NAMALWA (cell line): ENCODE measurements around the gene BMX.
A peak's percentile ranks its signal among the peaks of the same experiment; 100 is the strongest.

Experiments
- DNase-seq: peaks from one replicate; pipeline ENCODE4 v3.0.0-alpha.2; 2015; ENCODE audit warnings: low spot score

The BMX gene

DNA sequence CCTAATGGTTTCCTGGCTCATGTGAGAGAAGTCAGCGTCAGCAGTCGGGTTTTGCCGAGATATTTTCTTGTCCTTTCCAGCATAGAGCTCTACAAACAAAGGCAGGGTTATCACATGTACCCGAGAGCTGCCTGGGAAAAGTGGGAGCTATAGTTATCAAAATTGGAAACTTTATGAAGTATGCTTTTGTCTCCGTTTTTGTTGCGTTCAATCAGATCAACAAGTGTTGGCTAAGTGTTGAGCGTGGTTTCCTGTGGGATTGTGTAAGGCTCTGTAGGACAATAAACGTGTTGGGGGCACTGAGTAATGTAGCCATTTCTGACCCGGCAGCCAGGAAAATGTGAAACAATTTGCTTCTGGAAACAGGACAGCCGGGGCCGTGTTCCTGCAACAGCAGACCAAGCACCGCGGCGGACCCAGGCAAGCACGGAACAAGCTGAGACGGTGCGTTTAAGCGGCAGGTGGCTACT lies at the start of gene BMX:
Gene BMX, plus strand, starts transcription at position 311 of the 470 bp plus-strand sequence. CDS start 7,547 bp downstream, outside the sequence.
- DNase-seq, result no peak

DNA sequence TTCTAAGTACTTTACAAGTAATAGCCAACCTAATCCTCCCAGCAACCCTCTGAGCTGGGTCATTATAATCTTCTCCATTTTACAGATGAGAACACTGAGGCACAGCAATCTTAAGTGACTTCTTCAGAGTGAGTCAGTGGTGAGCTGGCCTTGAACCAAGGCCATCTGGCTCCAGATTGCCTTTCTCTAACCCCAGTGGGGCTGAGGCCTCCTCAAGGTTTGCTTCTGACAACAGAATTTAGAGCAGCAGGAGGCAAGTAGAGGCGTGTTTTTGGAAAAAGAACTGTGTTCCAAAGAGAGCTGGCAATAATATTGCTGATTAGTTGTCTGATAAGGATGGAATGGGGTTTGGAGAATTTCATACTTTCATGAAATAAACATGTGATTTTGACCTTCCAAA lies 48.7 kb upstream of the BMX start:
- no peak for DNase-seq

DNA sequence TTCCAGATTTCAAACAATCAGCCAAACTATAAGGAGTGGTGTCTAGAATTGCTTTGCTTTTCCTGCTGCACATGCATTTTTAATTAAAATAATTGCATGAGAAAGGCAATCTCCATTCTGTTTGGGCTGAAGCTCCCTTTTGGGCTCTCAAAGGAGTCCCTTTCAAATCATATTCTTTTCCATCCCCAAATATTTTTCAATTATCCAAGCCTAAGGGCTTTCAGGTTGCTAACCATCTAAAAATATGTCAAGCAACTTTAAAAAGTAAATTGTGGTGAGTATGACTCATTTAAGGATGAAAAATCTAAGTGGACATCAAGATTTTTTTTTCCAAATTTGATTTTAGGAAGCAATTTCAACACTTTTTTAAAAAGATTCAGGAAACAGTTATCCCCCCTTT lies 35.9 kb upstream of the BMX start:
- DNase-seq, result no peak

DNA sequence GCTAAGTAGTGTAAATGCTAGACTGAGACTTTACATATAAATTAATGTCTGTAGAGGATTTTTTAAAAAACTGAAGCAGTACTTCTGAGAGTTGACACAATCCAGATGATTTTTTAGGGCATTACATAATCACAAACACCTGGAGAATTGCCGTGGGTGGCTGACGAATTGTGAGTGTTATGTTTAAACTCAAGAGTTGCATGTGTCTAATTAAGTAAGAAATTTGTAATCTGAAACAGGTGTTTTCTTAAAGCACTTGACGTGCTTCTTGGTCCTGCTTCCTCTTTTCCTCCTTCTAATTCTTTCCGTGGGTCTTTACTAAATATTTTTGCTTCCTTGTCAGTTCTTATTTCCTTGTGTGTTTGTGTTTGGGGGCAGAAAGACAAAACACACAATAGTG lies 35.3 kb upstream of the BMX start:
- DNase-seq, result peak; percentile 59

DNA sequence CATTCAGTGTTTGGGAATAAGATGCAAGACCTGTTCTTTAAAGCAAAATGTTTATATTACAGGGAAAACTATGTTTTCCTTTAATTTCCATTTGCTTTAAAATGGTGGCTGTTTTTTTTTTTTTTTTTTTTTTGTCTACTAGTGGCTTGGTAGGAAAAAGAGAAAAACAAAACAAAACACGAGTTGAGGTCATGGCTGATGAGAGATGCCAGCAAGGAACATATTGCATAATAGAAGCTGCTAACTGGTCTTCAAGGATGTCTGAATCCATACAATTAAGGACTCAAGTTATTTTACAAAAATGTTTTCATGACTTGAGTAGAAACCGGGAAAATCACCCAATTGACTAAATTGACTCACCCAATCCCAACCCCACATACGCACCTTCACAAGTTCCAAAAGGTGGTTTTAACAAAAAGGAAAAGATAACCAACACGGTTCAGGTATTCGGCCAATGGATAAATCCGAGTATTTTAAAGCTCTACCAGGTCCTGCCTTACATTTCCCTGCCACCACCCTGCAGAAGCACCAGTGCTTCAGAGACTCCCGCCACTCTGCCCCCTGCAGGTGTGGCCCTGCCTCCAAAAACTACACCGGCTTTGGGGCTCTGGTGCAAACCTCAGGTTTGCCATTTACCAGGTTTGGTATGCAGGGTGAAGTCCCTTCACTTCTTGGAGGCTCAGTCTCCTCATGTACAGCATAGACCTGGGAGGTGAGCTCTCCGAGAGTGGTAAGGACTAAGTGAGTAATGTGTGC lies 34.5 kb upstream of the BMX start:
- DNase-seq, result peak; percentile 20

DNA sequence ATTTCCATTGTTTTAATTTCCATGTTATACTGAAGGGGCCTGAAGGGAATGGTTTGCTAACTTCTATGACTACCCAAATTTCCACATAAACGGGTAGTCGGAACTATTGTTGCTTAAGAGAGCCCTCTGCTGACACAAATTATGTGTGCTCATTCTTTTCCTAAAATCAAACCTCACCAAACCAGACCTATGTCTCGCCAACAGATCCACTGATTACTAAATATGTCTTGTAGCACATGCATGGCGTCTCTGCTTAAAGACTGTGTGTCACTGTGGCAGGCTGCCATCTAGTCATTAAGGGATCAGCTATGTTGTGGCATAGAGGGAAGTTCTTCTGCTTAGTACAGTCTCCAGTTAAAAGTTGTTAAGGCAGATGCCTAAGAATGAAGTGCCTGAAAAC lies 32.6 kb upstream of the BMX start:
- peak; percentile 53 for DNase-seq

DNA sequence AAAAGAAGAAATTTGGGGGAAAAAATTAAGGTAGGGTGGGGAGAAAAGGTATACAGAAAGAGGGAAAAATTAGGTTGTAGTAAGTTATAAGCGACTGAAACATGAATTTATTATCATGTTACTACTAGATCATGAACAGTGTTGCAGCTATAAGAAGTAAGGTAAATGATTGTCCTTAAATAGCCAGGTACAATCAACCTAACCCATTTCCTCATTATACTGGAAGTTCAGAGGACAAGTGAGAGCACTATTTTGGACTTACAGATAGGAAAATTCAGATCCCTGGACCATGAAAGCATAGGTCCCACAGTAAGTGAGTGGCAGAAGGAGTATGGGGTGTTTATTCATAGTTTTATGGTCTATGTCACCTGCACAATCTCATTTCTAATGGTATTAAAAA lies 31.0 kb upstream of the BMX start:
- DNase-seq, result no peak

DNA sequence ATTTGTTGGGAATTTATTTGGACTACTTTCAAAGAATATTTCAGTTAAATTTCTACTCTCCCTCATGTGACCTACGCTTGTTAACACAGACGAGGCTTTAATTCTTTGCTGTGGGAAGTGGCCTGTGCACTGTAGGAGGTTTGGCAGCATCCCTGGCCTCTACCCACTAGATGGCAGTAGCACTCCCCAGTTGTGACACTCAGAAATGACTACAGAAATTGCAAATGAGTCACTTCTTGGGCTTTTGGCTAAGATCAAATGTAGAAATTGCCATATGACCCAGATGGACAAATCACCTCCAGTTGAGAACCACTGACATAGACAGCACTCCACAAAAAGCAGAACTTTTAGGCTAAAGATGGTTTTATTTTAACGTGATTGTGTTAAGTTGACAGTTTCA lies 29.6 kb upstream of the BMX start:
- DNase-seq, result peak; percentile 76

DNA sequence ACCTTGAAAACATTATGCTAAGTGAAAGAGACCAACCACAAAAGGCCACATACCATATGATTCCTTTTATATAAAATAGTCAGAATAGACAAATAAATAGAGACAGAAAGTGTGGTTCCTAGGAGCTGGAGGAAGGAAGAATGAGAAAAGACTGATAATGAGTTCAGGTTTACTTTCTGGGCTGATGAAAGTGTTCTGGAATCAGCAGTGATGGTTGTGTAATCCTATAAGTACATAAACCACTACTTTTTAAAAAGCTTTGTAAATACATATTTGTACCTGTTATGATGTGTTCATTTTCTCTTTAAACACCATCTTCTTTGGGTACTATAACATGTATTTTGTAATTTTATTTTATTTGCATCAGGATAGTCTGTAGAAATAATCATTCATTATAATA lies 28.1 kb upstream of the BMX start:
- no peak for DNase-seq

DNA sequence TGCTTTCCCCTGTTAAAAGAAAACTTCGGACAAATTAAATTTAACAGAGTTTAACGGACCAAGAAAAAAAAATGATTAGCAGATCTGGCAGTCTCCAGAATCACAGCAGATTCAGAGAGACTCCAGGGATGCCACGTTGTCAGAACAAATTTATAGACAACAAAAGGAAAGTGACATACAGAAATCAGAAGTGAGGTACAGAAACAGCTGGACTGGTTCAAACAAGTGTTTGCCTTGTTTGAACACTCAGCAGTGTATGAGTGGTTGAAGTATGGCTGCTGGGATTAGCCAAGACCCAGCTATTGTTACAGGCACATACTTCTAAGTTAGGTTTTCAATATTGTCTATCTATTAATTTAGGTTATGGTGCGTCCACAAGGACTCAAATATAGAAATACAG lies 26.6 kb upstream of the BMX start:
- no peak for DNase-seq

DNA sequence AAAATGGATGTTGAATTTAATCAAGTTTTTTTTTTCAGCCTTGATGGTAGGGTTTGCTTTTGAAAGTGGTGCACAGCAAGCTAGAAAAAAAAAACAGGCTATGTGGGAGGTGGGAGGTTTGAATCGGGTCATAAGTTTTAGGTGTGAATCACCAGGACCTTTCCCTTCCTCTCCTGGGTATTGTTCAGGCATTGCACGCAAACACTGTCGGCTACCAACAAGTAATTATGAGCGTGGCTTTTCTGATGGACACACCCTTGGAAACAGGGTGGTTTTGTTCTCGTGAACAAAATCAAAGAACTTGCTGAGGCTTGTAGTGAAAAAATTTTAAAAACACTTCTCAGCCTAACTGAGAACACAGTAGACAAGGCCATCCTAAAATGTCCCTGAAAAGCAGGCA lies 25.6 kb upstream of the BMX start:
- DNase-seq, result no peak

DNA sequence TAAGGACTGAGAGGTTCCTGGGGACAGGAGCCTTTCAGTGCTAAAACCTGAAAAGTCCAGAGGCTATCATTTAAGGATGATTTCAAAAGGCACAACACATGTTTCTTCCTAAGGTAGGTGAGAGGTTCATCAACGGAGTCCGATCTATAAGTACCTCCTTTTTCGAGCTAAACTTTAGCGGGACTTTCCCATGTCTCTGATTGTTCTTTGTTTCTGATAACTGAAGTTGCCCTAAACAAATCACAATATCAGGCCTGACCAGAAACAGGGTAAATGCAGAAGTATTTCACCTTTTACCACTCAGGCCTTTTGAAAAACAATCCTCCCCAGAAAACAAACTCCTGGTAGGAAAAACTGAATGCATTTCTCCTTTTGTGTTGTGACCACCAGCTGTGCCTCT lies 25.1 kb upstream of the BMX start:
- no peak for DNase-seq

DNA sequence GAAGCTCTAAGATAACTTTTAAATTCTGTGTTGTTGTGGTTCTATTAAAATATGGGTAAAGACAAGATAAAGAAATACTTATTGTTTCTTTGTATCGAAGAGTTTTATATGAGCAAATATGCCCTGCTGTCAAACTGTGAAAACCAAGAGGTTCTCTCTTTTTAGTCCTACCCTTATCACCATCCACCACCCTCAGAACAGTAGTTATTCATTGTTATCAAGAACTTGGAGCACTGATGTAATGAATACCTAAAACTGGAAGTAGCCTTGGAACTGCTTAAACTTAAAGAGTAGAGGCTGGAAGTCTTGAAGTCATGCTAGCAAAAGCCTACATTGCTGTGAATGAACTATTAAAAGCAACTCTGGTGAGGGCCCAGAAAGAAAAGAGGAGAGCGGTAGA lies 16.7 kb upstream of the BMX start:
- DNase-seq, result no peak

DNA sequence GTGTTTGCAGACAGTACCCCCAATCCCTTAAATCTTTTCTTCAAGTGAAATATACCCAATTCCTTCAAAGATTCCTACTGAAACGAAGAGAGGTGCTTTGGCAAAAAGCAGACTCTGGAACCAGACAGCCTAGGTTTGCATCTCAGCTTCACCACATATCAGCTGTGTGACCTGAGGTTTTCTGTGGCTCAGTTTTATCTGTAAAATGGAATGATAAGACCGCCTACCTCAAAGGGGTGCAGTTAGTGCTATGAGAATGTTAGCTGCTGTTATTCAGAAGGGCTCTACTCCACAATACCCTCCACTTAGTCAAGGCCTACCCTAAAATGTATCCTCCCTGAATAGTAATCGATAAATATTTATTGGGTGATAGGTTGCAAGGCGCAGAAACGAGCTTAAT lies 8.1 kb upstream of the BMX start:
- no peak for DNase-seq

DNA sequence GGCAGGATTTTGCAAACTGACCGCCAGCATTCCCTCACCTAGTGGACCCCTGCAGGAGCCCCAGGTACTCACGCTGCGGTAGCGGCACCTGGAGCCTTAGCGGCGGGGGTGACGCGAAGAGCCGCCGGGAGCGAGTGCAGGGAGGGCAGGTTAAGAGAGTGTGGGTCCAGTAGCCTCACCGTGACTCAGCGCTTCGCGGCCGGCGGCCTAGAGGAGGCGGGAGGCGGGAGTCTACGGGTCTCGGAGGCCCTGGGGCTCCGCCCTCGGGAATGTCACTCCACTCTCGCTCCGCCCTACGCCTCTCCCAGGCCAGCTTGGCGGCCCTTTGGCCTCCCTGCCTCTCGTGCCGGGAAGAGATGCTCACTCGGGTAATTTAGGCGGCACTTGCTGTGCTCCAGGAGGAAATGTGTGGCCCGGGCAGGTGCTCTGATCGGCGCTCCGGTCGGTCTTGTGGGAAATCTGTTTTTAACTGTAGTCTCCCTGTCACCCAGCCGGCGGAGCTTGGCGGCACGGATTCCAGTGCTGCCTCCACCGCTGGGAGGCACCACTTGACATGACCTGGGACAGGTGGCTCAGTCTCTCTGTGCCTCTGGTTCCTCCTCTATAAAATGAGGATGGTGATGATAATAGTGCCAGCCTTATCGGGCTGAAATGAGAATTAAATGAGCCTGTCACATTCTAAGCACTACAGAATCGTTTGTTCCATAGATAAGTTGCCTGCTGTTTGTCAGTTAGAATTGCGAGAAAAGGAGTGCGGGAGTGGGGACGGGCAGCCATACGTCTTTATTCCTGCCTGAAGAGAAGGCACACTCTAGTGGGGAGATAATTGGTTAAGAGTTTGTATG lies 7.3 kb upstream of the BMX start, which contains the start of gene PIR:
Gene PIR, minus strand, starts transcription at position 216 of the 845 bp plus-strand sequence. CDS start 2,076 bp downstream, outside the sequence.
- DNase-seq, result no peak

DNA sequence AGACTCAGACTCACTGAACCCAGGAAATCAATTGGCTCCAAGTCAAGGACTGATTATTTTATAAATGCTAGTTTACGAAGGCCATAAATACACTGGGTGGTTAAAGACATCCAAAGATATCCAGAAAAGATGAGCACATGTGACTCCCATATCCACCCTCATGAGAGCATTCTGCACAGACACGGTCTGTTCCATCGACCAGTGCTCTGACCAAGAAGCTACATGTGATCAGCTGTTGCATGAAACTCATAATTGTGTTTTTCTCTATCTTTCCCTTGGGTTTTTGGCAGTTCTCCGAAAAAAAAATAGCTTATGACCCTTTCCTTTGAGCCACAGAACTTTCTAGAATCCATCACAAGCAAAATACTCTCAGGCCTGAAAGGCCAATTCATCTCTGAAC lies 4.8 kb upstream of the BMX start:
- no peak for DNase-seq

DNA sequence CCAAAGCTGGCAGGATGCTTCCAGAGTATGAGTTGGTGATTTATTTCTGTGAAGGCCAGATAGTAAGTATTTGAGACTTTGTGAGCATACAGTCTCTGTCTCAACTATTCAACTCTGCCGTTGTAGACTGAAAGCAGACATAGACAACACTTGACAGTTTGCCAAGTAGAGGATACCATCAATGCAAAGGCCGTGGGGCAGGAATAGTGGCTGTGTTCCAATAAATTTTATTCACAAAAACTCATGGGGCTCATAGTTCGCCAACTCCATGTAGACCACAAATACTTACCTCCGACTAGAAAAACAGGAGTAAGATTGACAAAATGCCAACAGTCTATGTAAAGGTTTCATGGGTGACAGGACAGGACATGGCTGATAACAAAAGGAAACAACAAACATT lies 3.8 kb upstream of the BMX start:
- DNase-seq, result no peak

DNA sequence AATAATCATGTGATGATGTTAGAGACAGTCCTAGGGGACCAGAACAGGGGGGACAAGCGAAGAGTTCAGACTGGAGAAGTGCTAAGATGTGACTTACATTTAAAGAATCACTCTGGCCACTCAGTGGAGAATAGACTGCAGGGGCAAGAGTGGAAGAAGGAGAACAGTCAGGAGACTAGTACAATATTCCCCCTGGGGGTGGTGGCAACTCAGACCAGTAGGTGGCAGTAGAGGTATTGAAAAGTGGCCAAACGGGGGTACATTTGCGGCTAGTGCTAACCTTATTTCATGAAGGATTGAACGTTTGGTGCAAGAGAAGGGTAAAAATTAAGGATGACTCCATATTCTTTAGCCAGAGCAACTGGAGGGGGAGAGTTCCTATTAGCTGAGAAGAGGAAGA lies 2.7 kb upstream of the BMX start:
- peak; percentile 68 for DNase-seq

DNA sequence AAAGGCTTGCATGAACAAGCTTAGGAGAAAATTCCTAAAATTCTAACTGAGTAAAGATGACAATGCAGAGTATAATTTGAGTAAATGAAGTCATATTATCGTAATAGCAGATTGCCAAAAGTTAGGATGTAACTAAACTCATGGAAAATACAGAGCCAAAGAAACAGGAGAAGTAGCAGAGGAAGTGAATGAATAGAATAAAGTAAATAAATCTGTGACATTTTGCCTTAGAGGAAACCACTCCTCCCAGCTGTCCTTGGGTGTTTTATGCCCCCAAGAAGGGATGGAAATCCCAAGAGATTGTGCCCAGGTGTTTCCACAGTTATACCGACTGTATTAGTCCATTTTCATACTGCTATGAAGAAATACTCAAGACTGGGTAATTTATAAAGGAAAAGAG lies 1.9 kb upstream of the BMX start:
- DNase-seq, result no peak

DNA sequence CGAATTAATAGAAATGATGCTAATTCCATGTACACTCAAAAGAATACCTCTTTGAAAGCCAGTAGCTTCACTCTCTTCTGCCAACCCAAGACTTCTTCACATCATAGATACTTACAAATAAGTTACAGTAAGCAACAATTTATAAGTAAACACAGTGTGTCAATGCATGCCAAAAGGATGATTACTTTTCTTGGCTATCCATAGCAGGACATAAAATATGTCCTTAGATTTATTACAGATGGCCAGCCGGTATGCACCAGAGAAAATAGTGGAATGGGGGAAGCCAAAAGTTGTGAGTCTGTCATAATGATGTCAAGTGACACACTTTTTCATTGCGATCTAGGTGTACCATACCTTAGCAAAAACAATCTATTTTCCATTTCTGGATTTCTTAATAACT lies 631 bp upstream of the BMX start:
- no peak for DNase-seq

DNA sequence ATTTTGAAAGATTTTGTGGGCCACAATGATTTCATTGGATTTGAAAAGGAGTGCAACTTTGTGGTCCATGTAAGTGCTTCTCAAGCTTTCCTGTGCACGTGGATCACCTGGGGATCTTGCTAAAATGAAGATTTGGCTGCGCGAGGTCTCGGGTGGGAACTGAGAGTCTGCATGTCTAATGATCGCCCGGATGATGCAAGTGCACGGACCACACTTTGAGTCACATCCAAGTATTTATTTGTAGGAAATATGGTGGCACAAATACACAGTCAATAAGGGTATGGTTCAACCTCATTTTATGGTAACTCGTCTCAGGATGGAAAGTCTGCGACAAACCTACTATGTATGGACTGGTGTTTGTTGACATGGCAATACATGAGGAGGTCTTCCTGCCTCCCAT lies 899 bp downstream of the BMX start:
- no peak for DNase-seq

DNA sequence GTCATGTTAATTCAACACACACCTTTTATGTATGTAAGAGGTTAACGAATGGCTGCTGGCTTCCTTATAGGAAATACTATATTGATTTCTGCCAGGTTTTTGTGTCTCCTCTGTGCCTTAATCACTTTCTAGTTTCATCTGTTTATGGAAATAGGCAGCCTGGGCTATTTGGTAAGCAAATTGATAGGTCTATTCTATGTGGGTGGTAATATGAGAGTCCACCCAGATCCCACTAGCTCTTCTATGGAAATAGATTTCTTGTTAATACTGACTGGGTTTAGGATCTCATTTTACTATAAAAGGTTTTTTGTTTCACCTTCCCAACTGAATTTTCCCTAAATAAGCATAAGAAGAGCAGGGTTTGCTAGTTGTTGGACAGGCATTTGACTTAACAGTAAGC lies 4.1 kb downstream of the BMX start:
- DNase-seq, result no peak

DNA sequence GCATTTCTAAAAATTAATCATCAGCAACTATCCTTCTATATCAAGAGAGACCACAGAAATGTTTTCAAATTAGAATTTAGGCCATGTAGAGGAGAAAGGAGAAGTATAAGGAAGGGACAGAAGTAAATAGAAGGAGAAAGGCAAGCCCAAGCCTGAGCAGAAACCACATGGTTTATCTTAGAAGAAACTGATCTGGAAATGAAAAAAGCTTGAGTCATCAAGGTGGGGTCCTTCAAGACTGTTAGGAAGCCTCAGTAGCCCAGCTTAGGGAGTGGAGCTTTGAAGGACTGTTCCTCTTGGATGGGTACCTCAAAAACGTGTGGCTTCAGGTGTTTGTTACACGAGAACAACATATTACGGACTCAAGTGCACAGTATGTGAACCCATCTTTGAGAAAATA lies 4.5 kb downstream of the BMX start:
- DNase-seq, result no peak
